HCT116 (cell line): ENCODE data around the gene ABCA1.

Experiments used
- CEBPB ChIP-seq: IDR thresholded peaks from 2 replicates; pipeline ENCODE4 v1.6.1; 2012; ENCODE audit warnings: low read depth
- CTCF ChIP-seq, 3 experiments: fragments of 200-600 bp in 1 of 3; sonication (generic) in 1 of 3; IDR thresholded peaks in 2 of 3; conservative IDR thresholded peaks in 1 of 3; 2 replicates each; pipeline ENCODE4 v1.5.1; 2012 to 2017; ENCODE audit warnings: low read depth in 2 of 3, low read length in 2 of 3, antibody characterized with exemption in 1 of 3, borderline replicate concordance in 1 of 3, control low read depth in 1 of 3, mild to moderate bottlenecking in 1 of 3, mixed read lengths in 1 of 3, mixed run types in 1 of 3, moderate library complexity in 1 of 3; ENCODE audit not compliant: insufficient read depth in 1 of 3
- ELF1 ChIP-seq: IDR thresholded peaks from 2 replicates; pipeline ENCODE4 v1.6.1; 2012; ENCODE audit warnings: low read depth, borderline replicate concordance
- EZH2 ChIP-seq: fragments of 200-600 bp; sonication (generic); IDR thresholded peaks from 2 replicates; pipeline ENCODE4 v1.6.1; 2017; ENCODE audit warnings: antibody characterized with exemption, mixed run types
- JUND ChIP-seq: IDR thresholded peaks from 2 replicates; pipeline ENCODE4 v1.6.1; 2012
- MAX ChIP-seq: IDR thresholded peaks from 2 replicates; pipeline ENCODE4 v1.6.1; 2012
- POLR2A ChIP-seq: IDR thresholded peaks from 2 replicates; pipeline ENCODE4 v1.7.0; 2011; ENCODE audit warnings: borderline replicate concordance; ENCODE audit not compliant: insufficient read depth, insufficient read length; ENCODE audit errors: extremely low read depth
- POLR2AphosphoS5 ChIP-seq: IDR thresholded peaks from 2 replicates; pipeline ENCODE4 v1.6.1; 2011; ENCODE audit warnings: mild to moderate bottlenecking, low read depth, low read length, moderate library complexity
- REST ChIP-seq: IDR thresholded peaks from 2 replicates; pipeline ENCODE4 v1.6.1; 2012; ENCODE audit warnings: low read depth
- TCF7L2 ChIP-seq: IDR thresholded peaks from 2 replicates; pipeline ENCODE4 v1.7.0; 2011; ENCODE audit warnings: borderline replicate concordance, inconsistent platforms; ENCODE audit not compliant: insufficient read depth, insufficient read length; ENCODE audit errors: extremely low read depth
- YY1 ChIP-seq: IDR thresholded peaks from 2 replicates; pipeline ENCODE4 v1.6.1; 2011; ENCODE audit warnings: low read length, low read depth, moderate library complexity, mild to moderate bottlenecking; ENCODE audit not compliant: insufficient replicate concordance; ENCODE audit errors: extremely low read depth
- ZFX ChIP-seq: fragments of 450-650 bp; IDR thresholded peaks from 2 replicates; pipeline ENCODE4 v1.6.1; 2017

- TF ChIP-seq CTCF (IDR thresholded peaks at IDR 0.05 in 2 of 3, conservative IDR thresholded peaks at IDR 0.05 in 1 of 3; ENCODE audit: borderline replicate concordance in 1 of 3, insufficient read depth in 1 of 3, low read depth in 2 of 3, low read length in 2 of 3): no peak
- no peak for TF ChIP-seq REST
- TF ChIP-seq EZH2: no peak
- TF ChIP-seq CEBPB: no peak
- TF ChIP-seq POLR2A: no peak
- no peak for TF ChIP-seq JUND
- TF ChIP-seq ELF1: no peak
- no peak for TF ChIP-seq POLR2AphosphoS5
- no peak for TF ChIP-seq YY1
- no peak for TF ChIP-seq ZFX
- TF ChIP-seq TCF7L2: no peak
- TF ChIP-seq MAX: no peak
Observed at GRCh38 chr9:104774132-104774531, 153.8 kb downstream of the ABCA1 start.
